Astrocyte (in vitro differentiated cells and primary cell): Measurements from ENCODE around the gene LRRC23. TPM values are rescaled to one million over a fixed set of nuclear protein-coding genes. Genes with fewer than 3 reads are reported as not detected.

Experiments
- DNase-seq: peaks from one replicate; pipeline ENCODE4 v3.0.0-alpha.2; 2010; ENCODE audit warnings: low read depth
- FAIRE-seq: peaks from 2 replicates; lab custom pipeline; 2011; peaks lifted over from hg19 to GRCh38; lab: Jason Lieb, UNC
- H2AFZ ChIP-seq: 2 replicates; pipeline ENCODE4 v1.6.0; 2012; ENCODE audit warnings: low read depth, low read length, inconsistent platforms
- H3K27ac ChIP-seq: 2 replicates; pipeline ENCODE4 v1.5.1; 2011; ENCODE audit warnings: low read depth, low read length, inconsistent platforms
- H3K27me3 ChIP-seq: 2 replicates; pipeline ENCODE4 v1.6.0; 2011; ENCODE audit warnings: low read length, inconsistent platforms; ENCODE audit not compliant: insufficient read depth
- H3K36me3 ChIP-seq: 2 replicates; pipeline ENCODE4 v1.5.1; 2011; ENCODE audit warnings: low read length, inconsistent platforms; ENCODE audit not compliant: insufficient read depth
- H3K4me1 ChIP-seq: 2 replicates; pipeline ENCODE4 v1.5.1; 2011; ENCODE audit warnings: low read length, inconsistent platforms; ENCODE audit not compliant: insufficient read depth
- H3K4me2 ChIP-seq: 2 replicates; pipeline ENCODE4 v1.6.0; 2012; ENCODE audit warnings: low read length, inconsistent platforms
- H3K4me3 ChIP-seq: 2 replicates; pipeline ENCODE4 v1.5.1; 2011; ENCODE audit warnings: low read depth, mild to moderate bottlenecking, low read length, inconsistent platforms; ENCODE audit not compliant: insufficient read depth
- H3K79me2 ChIP-seq: 2 replicates; pipeline ENCODE4 v1.6.0; 2012; ENCODE audit warnings: mild to moderate bottlenecking, low read length, inconsistent platforms; ENCODE audit not compliant: insufficient read depth
- H3K9ac ChIP-seq: 2 replicates; pipeline ENCODE4 v1.6.0; 2012; ENCODE audit warnings: mild to moderate bottlenecking, low read length, inconsistent platforms
- H3K9me3 ChIP-seq: 2 replicates; pipeline ENCODE4 v1.5.1; 2012; ENCODE audit warnings: low read depth, mild to moderate bottlenecking, low read length, inconsistent platforms; ENCODE audit not compliant: insufficient read depth
- H4K20me1 ChIP-seq: 2 replicates; pipeline ENCODE4 v1.6.0; 2012; ENCODE audit warnings: low read length, inconsistent platforms; ENCODE audit not compliant: insufficient read depth
- H3K27ac Mint-ChIP-seq: one replicate; pipeline ENCODE4 v1.8.0; 2021; ENCODE audit warnings: mild to moderate bottlenecking, mixed read lengths; ENCODE audit not compliant: unreplicated experiment
- H3K27me3 Mint-ChIP-seq: one replicate; pipeline ENCODE4 v1.8.0; 2021; ENCODE audit warnings: low read depth, mixed read lengths; ENCODE audit not compliant: unreplicated experiment
- H3K36me3 Mint-ChIP-seq: one replicate; pipeline ENCODE4 v1.8.0; 2021; ENCODE audit warnings: low read depth, mixed read lengths; ENCODE audit not compliant: unreplicated experiment
- H3K4me1 Mint-ChIP-seq: one replicate; pipeline ENCODE4 v1.8.0; 2021; ENCODE audit warnings: low read depth, mixed read lengths; ENCODE audit not compliant: unreplicated experiment
- H3K4me3 Mint-ChIP-seq: one replicate; pipeline ENCODE4 v1.8.0; 2021; ENCODE audit warnings: mild to moderate bottlenecking, moderate library complexity, mixed read lengths; ENCODE audit not compliant: unreplicated experiment
- H3K9me3 Mint-ChIP-seq: one replicate; pipeline ENCODE4 v1.8.0; 2021; ENCODE audit warnings: mild to moderate bottlenecking, mixed read lengths; ENCODE audit not compliant: unreplicated experiment
- CTCF ChIP-seq: IDR thresholded peaks from 2 replicates; pipeline ENCODE4 v1.5.1; 2011; ENCODE audit warnings: low read depth, mild to moderate bottlenecking, inconsistent platforms, low read length, moderate library complexity; ENCODE audit not compliant: insufficient read depth
- EZH2 ChIP-seq: IDR thresholded peaks from 2 replicates; pipeline ENCODE4 v1.6.1; 2012; ENCODE audit warnings: mild to moderate bottlenecking, low read length, inconsistent platforms; ENCODE audit not compliant: insufficient read depth
- total RNA-seq: library from RNA; stranded (reverse); gene quantifications from 2 replicates; pipeline ENCODE4 v1.2.1, GENCODE V29; 2021

The LRRC23 gene
- total RNA-seq, 1 donor from 2014 or later = 5.2 TPM

GRCh38 chr12:6959058-6959804 lies 54.6 kb downstream of the LRRC23 start:
- H3K9me3 ChIP-seq = no peaks in the 10 kb centered on the region
- H2AFZ ChIP-seq = peak overlapping the region; percentile 47
- no peaks in the 10 kb centered on the region for H3K79me2 ChIP-seq
- H3K27me3 ChIP-seq = no peaks in the 10 kb centered on the region
- H4K20me1 ChIP-seq = no peaks in the 10 kb centered on the region
- TF ChIP-seq EZH2 = no peak
- H3K36me3 ChIP-seq = no peaks in the 10 kb centered on the region
- Mint-ChIP-seq H3K9me3 (no peaks in the 10 kb centered on the region), H3K36me3 (peaks cover 2% of the 10 kb centered on the region), H3K4me1 (peaks cover 21% of the 10 kb centered on the region), H3K27ac (peak overlapping the region; percentile 58), H3K4me3 (no peak overlapping the region), H3K27me3 (peaks cover 4% of the 10 kb centered on the region)
- H3K4me2 ChIP-seq = no peak overlapping the region
- DNase-seq (no peak), FAIRE-seq (no peak)
- no peak overlapping the region for H3K27ac ChIP-seq
- peaks cover 19% of the 10 kb centered on the region for H3K4me1 ChIP-seq
- no peak overlapping the region for H3K9ac ChIP-seq
- H3K4me3 ChIP-seq = no peak overlapping the region

GRCh38 chr12:6959805-6960592 lies 55.4 kb downstream of the LRRC23 start:
- no peak overlapping the region for H3K27ac ChIP-seq
- H3K9me3 ChIP-seq = no peaks in the 10 kb centered on the region
- Mint-ChIP-seq H3K4me1 (peaks cover 23% of the 10 kb centered on the region), H3K27me3 (peaks cover 4% of the 10 kb centered on the region), H3K4me3 (no peak overlapping the region), H3K27ac (no peak overlapping the region), H3K9me3 (no peaks in the 10 kb centered on the region), H3K36me3 (peaks cover 2% of the 10 kb centered on the region)
- H3K36me3 ChIP-seq = no peaks in the 10 kb centered on the region
- DNase-seq (no peak), FAIRE-seq (no peak)
- no peaks in the 10 kb centered on the region for H4K20me1 ChIP-seq
- TF ChIP-seq EZH2 (no peak), CTCF (no peak)
- H3K27me3 ChIP-seq = no peaks in the 10 kb centered on the region
- no peaks in the 10 kb centered on the region for H3K79me2 ChIP-seq
- H2AFZ ChIP-seq = no peak overlapping the region
- H3K4me3 ChIP-seq = no peak overlapping the region
- H3K4me1 ChIP-seq = peaks cover 19% of the 10 kb centered on the region
- H3K4me2 ChIP-seq = no peak overlapping the region
- H3K9ac ChIP-seq = no peak overlapping the region

- Histone ChIP-seq H3K9ac (peak overlapping the region; percentile 66), H3K9me3 (no peaks in the 10 kb centered on the region), H3K4me3 (no peak overlapping the region), H3K27me3 (no peaks in the 10 kb centered on the region), H3K4me1 (peaks cover 19% of the 10 kb centered on the region), H3K79me2 (no peaks in the 10 kb centered on the region), H3K27ac (no peak overlapping the region), H4K20me1 (no peaks in the 10 kb centered on the region), H3K4me2 (peak overlapping the region; percentile 78), H3K36me3 (peaks cover 6% of the 10 kb centered on the region), H2AFZ (peak overlapping the region; percentile 89)
- TF ChIP-seq EZH2 (no peak), CTCF (no peak)
- Mint-ChIP-seq H3K4me1 (peaks cover 23% of the 10 kb centered on the region), H3K27me3 (peaks cover 4% of the 10 kb centered on the region), H3K9me3 (no peaks in the 10 kb centered on the region), H3K36me3 (peaks cover 8% of the 10 kb centered on the region), H3K27ac (no peak overlapping the region), H3K4me3 (no peak overlapping the region)
- DNase-seq (peak; percentile 16), FAIRE-seq (no peak)
Observed at GRCh38 chr12:6960593-6961277, 56.1 kb downstream of the LRRC23 start.
